Sigmoid colon (tissue), 4 donors: ENCODE results near the gene NRXN3.

ENCODE experiments used
- CTCF ChIP-seq, 4 experiments: fragments of 450-650 bp in 3 of 4; fragments of 200-600 bp in 1 of 4; IDR thresholded peaks; one replicate each; pipeline ENCODE4 v1.5.1; 2016 to 2019; ENCODE audit warnings: antibody characterized with exemption in 4 of 4, mild to moderate bottlenecking in 3 of 4, moderate library complexity in 2 of 4
- EP300 ChIP-seq, 4 donors: sonication (generic); formaldehyde crosslinking; IDR thresholded peaks; one replicate each; pipeline ENCODE4 v1.6.1; 2017; ENCODE audit warnings: antibody characterized with exemption in 4 of 4
- POLR2AphosphoS5 ChIP-seq, 4 donors: sonication (generic); formaldehyde crosslinking; IDR thresholded peaks; one replicate each; pipeline ENCODE4 v1.6.1; 2017; ENCODE audit warnings: antibody characterized with exemption in 4 of 4

GRCh38 chr14:78674820-78675219 lies 504.6 kb downstream of the NRXN3 start:
- TF ChIP-seq CTCF (IDR thresholded peaks at IDR 0.05) = no peak
- TF ChIP-seq POLR2AphosphoS5 (IDR thresholded peaks at IDR 0.05) = no peak
- TF ChIP-seq EP300 (IDR thresholded peaks at IDR 0.05) = no peak
